Thoracic aorta (tissue), 2 donors: ENCODE measurements around the gene ALKBH4. TPM values are rescaled to one million over a fixed set of nuclear protein-coding genes. Genes with fewer than 3 reads are reported as not detected.

ENCODE experiments used
- ATAC-seq: fragments of 150-250 bp; one replicate; pipeline ENCODE4 v1.8.0; 2017; ENCODE audit warnings: low read depth; ENCODE audit not compliant: insufficient number of reproducible peaks, low FRiP score
- DNase-seq: peaks from one replicate; pipeline ENCODE4 v3.0.0-alpha.2; 2020; ENCODE audit warnings: low spot score
- H3K27ac ChIP-seq, 2 donors: fragments of 200-600 bp; sonication (generic); 1 replicate in 1 of 2; 2 replicates in 1 of 2; pipeline ENCODE4 v1.5.1; 2016; ENCODE audit warnings: mild to moderate bottlenecking in 2 of 2, moderate library complexity in 2 of 2
- H3K27me3 ChIP-seq: fragments of 200-600 bp; sonication (generic); replicated peaks from 2 replicates; pipeline ENCODE4 v1.6.0; 2016; ENCODE audit warnings: mild to moderate bottlenecking; ENCODE audit not compliant: insufficient read depth
- H3K36me3 ChIP-seq: fragments of 200-600 bp; sonication (generic); one replicate; pipeline ENCODE4 v1.5.1; 2016
- H3K4me1 ChIP-seq, 2 donors: fragments of 200-600 bp; sonication (generic); 1 replicate in 1 of 2; 2 replicates in 1 of 2; pipeline versions ENCODE4 v1.5.1 to v1.6.0; 2016; ENCODE audit warnings: low read depth in 2 of 2, mild to moderate bottlenecking in 1 of 2; ENCODE audit not compliant: control insufficient read depth in 1 of 2
- H3K4me3 ChIP-seq: fragments of 200-600 bp; sonication (generic); 2 replicates; pipeline ENCODE4 v1.5.1; 2016; ENCODE audit warnings: mild to moderate bottlenecking
- H3K9me3 ChIP-seq: fragments of 200-600 bp; sonication (generic); 2 replicates; pipeline ENCODE4 v1.5.1; 2016
- CTCF ChIP-seq: fragments of 200-600 bp; sonication (generic); IDR thresholded peaks from one replicate; pipeline ENCODE4 v1.5.1; 2019; ENCODE audit warnings: antibody characterized with exemption
- total RNA-seq, 2 donors: library from RNA; depleted of rRNA; stranded (reverse); fragments of >200 nt; gene quantifications; one replicate each; pipeline versions ENCODE4 v1.1.0 to v1.2.3, GENCODE V29; 2016

Gene ALKBH4
- total RNA-seq, 2 donors from 2014 or later, result 15.9 to 29.6 TPM

DNA sequence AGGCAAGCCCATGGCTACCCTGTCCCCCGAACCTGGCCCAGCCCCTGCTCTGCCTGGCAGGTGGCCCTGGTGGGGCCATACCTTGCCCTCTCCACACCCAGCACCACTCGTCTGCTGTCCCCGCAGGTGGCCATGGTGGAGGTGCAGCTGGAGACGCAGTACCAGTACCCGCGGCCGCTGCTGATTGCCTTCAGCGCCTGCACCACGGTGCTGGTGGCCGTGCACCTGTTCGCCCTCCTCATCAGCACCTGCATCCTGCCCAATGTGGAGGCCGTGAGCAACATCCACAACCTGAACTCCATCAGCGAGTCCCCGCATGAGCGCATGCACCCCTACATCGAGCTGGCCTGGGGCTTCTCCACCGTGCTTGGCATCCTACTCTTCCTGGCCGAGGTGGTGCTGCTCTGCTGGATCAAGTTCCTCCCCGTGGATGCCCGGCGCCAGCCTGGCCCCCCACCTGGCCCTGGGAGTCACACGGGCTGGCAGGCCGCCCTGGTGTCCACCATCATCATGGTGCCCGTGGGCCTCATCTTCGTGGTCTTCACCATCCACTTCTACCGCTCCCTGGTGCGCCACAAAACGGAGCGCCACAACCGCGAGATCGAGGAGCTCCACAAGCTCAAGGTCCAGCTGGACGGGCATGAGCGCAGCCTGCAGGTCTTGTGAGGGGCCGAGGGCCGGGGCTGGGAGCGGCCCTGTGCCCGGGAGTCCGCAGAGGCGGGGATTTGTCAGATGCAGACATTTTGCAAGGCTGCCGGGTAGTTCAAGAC lies 18.1 kb downstream of the ALKBH4 start:
- no peak overlapping the region for H3K4me3 ChIP-seq
- H3K4me1 ChIP-seq, result no peaks in the 10 kb centered on the region
- no peaks in the 10 kb centered on the region for H3K27me3 ChIP-seq
- no peaks in the 10 kb centered on the region for H3K9me3 ChIP-seq
- H3K36me3 ChIP-seq, result peaks cover 12% of the 10 kb centered on the region
- no peak for ATAC-seq
- no peak for DNase-seq
- H3K27ac ChIP-seq, result no peak overlapping the region
- TF ChIP-seq CTCF, result no peak

DNA sequence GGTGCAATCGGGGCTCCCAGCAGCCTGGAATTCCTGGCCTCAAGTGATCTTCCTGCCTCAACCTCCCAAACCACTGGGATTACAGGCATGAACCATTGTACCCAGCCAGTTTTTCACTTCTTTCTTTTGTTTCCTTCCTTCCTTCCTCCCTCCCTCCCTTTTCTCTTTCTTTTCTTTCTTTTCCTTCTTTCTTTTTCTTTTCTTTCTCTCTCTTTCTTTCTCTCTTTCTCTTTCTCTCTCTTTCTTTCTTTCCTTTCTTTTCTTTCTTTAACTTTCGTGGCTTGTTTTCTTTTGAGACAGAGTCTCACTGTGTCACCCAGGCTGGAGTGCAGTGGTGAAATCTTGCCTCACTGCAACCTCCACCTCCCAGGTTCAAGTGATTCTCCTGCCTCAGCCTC lies 19.0 kb downstream of the ALKBH4 start:
- Histone ChIP-seq H3K9me3 (no peaks in the 10 kb centered on the region), H3K27me3 (no peaks in the 10 kb centered on the region), H3K4me1 (no peaks in the 10 kb centered on the region), H3K27ac (no peak overlapping the region), H3K4me3 (no peak overlapping the region), H3K36me3 (peaks cover 12% of the 10 kb centered on the region)
- no peak for TF ChIP-seq CTCF
- DNase-seq, result no peak
- no peak for ATAC-seq

DNA sequence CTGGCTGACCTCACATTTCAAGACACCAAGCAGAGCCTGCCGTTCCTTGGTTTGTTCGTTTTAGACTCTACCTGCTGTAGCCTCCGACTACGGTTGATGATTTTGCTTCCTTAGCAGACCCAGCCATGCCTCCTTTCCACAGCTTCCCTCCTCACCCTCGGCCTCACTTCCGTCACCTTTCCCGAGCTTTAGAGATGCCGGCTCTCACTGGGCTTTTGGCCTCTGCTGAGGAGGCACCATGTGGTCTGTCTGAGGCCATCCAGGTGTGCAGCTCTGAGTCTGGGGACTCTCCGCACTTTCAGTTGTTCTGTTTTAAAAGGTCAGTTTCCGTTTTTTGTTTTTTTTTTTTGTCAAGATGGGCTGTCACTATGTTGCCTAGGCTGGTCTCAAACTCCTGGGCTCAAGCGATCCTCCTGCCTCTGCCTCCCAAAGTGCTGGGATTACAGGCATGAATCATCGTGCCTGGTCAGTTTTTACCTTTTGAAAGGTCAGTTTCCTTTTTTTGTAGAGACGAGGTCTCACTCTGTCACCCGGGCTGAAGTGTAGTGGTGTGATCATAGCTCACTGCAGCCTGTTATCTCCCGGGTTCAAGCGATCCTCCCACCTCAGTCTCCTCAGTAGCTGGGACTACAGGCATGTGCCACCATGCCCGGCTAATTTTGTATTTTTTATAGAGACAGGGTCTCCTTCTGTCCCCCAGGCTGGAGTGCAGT lies 19.5 kb downstream of the ALKBH4 start:
- Histone ChIP-seq H3K27me3 (no peaks in the 10 kb centered on the region), H3K27ac (no peak overlapping the region), H3K4me1 (no peaks in the 10 kb centered on the region), H3K36me3 (peaks cover 12% of the 10 kb centered on the region), H3K9me3 (no peaks in the 10 kb centered on the region), H3K4me3 (no peak overlapping the region)
- ATAC-seq (no peak), DNase-seq (no peak)
- TF ChIP-seq CTCF, result no peak

GRCh38 chr7:102439963-102440795 lies 24.5 kb downstream of the ALKBH4 start:
- no peak overlapping the region for H3K27ac ChIP-seq
- no peak overlapping the region for H3K4me3 ChIP-seq
- DNase-seq (no peak), ATAC-seq (no peak)
- no peak for TF ChIP-seq CTCF
- H3K36me3 ChIP-seq, result peaks cover 3% of the 10 kb centered on the region
- H3K4me1 ChIP-seq, result no peaks in the 10 kb centered on the region
- H3K9me3 ChIP-seq, result no peaks in the 10 kb centered on the region
- H3K27me3 ChIP-seq, result no peaks in the 10 kb centered on the region

DNA sequence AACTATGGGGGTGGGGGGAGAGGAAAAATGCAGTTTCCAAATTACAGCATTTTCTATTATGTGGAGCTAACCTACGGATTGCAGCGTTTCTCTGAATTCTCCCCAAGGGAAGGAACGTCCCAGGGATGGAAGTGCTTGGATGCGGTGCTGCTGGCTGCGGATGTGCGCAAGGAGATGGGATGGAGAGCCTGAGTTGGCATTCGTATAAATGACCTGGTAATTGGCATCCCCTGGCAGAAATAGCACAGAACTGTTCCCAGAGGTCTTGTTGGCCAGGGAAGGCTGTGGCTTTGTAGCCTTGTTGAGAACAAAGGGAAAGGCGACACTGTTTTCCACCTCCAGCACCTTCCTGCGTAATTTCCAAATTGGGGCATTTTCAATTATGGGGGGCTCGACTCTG lies 28.5 kb downstream of the ALKBH4 start:
- Histone ChIP-seq H3K9me3 (no peaks in the 10 kb centered on the region), H3K4me1 (peaks cover 0 to 18% of the 10 kb centered on the region in 2 donors), H3K27ac (no peak overlapping the region), H3K36me3 (peaks cover 3% of the 10 kb centered on the region), H3K27me3 (no peaks in the 10 kb centered on the region), H3K4me3 (no peak overlapping the region)
- no peak for TF ChIP-seq CTCF
- DNase-seq, result no peak
- no peak for ATAC-seq
